ENCODE results near the gene ULK3.

- TF ChIP-seq CTCF (IDR thresholded peaks at IDR 0.05; ENCODE audit: borderline replicate concordance, extremely low read depth, low read length, poor library complexity, severe bottlenecking) (no peak), EZH2 (IDR thresholded peaks at IDR 0.05; ENCODE audit: borderline replicate concordance, low read depth, low read length, severe bottlenecking) (no peak)
Measured at GRCh38 chr15:74850393-74850792, 7.4 kb upstream of the ULK3 start.
